ENCODE measurements around the gene EIF4B. TPM values are rescaled to one million over a fixed set of nuclear protein-coding genes. Genes with fewer than 3 reads are reported as not detected.
A peak's percentile ranks its signal among the peaks of the same experiment; 100 is the strongest.

Gene EIF4B
- total and polyA plus RNA-seq, 2 of the 13 experiments (the other 11 are each of a cell fraction or from before 2014, with no cell fraction given) = 416 to 548 TPM

DNA sequence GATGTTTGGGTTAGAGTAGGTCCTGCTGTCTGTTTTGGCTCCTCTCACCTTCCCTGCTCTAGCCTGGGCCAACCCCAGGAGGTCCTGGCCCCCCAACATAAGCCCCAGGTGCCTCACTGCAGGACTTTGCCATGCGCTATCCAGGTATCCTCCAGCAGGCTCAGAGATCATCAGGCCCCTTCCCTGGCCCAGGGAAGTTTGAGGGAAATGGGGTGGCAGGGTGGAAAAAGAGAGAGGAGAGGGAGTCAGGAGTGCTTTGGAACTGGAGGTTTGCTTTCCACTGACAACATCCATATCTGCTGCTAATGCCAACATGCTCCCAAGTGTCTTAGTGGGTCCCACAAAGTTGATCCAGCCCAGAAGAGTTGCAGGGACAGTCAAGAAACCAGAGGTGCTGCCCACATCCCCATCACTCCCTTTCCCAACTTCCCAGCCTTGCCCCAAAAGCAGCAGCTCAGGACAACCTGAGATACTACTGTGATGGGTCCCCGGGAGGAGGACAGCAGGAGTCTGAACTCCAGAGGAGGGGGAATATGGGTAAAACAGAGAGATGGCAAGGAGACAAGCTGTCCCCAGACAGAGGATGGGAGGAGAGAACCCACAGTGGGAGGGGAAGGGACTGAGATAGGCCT is 44.3 kb downstream of the EIF4B start:
- Histone ChIP-seq H3K9ac (ENCODE audit: insufficient read depth, low read depth, low read length) (peak overlapping the region; percentile 77), H3K27me3 (ENCODE audit: control insufficient read depth in 1 of 2, insufficient read depth in 2 of 2, low read length in 2 of 2) (no peaks in the 10 kb centered on the region; a peak in 1 of 5 replicates), H4K20me1 (ENCODE audit: insufficient read depth, low read length) (no peaks in the 10 kb centered on the region), H3K4me2 (ENCODE audit: low read depth, low read length) (peak overlapping the region; percentile 95), H3K79me2 (ENCODE audit: insufficient read depth, low read length) (peaks cover 18% of the 10 kb centered on the region), H2AFZ (ENCODE audit: low read length) (no peak overlapping the region), H3K9me3 (ENCODE audit: low read length) (no peaks in the 10 kb centered on the region), H3K27ac (ENCODE audit: extremely low read length, insufficient read depth, low read length) (peak overlapping the region; percentile 89), H3K36me3 (replicated peaks in 1 of 2; ENCODE audit: control insufficient read depth in 1 of 2, insufficient read depth in 2 of 2, low read length in 2 of 2) (0 out of 5 replicates have a peak, but pooled peaks cover 0 to 6% of the 10 kb centered on the region in 2 experiments), H3K4me3 (replicated peaks in 1 of 3; ENCODE audit: insufficient read depth in 1 of 3, low read depth in 2 of 3, low read length in 3 of 3) (peak overlapping the region; percentile 59 to 80 (median 74)), H3K4me1 (ENCODE audit: insufficient read depth, low read length) (peaks cover 67% of the 10 kb centered on the region)
- BruUV-seq (replicated peaks) = TSS peak; percentile 29
- 10% methylated on average over 2 of the region's 2 CpGs for WGBS (ENCODE audit: low lambda C conversion rate)
- no peak for DNase-seq (ENCODE audit: low spot score)
- in situ Hi-C loops (cut with HindIII; ENCODE audit: extremely low pct_ligation_motif_present, low pct_unique_long_range_greater_than_20kb) = no loop called here
- ChIA-PET POLR2A (interaction anchor here (0.6 to 8.3 kb wide), 14 partner anchors 10 to 450 kb away, joined by 3 to 83 read pairs (median 10); partner anchors contain the start of genes CSAD, EIF4B, KRT8 and SOAT2), CTCF (ENCODE audit: low intra/inter-chr PET ratio, low total read pairs) (no interaction called here)
- ATAC-seq = no peak
- FAIRE-seq = no peak
- intact Hi-C loops (cut with micrococcal nuclease; ENCODE audit: unreplicated experiment) = no loop called here
- TF ChIP-seq ZNF563 (CRISPR knock-in tag; IDR thresholded peaks at IDR 0.05) (peak; percentile 3; the same call in 1 of the 2 replicates), ZNF431 (CRISPR knock-in tag; IDR thresholded peaks at IDR 0.05; ENCODE audit: borderline replicate concordance, low read depth) (no peak), ZNF354B (CRISPR knock-in tag; IDR thresholded peaks at IDR 0.05) (0 out of 2 replicates have a peak, but pooled peaks have one; percentile 5), ZNF598 (CRISPR knock-in tag; IDR thresholded peaks at IDR 0.05; ENCODE audit: borderline replicate concordance) (no peak), ZNF724P (CRISPR knock-in tag; IDR thresholded peaks at IDR 0.05; ENCODE audit: borderline replicate concordance) (0 out of 2 replicates have a peak, but pooled peaks have one; percentile 48), ZNF615 (CRISPR knock-in tag; IDR thresholded peaks at IDR 0.05; ENCODE audit: borderline replicate concordance) (0 out of 2 replicates have a peak, but pooled peaks have one; percentile 19), JDP2 (CRISPR knock-in tag; IDR thresholded peaks at IDR 0.05; ENCODE audit: borderline replicate concordance) (no peak), HNF4G (IDR thresholded peaks at IDR 0.05; ENCODE audit: borderline replicate concordance, low read depth, low read length) (no peak), HNF4G (CRISPR knock-in tag; IDR thresholded peaks at IDR 0.05; ENCODE audit: borderline replicate concordance, low read depth) (no peak)
- TF ChIP-seq, protein P1, sequence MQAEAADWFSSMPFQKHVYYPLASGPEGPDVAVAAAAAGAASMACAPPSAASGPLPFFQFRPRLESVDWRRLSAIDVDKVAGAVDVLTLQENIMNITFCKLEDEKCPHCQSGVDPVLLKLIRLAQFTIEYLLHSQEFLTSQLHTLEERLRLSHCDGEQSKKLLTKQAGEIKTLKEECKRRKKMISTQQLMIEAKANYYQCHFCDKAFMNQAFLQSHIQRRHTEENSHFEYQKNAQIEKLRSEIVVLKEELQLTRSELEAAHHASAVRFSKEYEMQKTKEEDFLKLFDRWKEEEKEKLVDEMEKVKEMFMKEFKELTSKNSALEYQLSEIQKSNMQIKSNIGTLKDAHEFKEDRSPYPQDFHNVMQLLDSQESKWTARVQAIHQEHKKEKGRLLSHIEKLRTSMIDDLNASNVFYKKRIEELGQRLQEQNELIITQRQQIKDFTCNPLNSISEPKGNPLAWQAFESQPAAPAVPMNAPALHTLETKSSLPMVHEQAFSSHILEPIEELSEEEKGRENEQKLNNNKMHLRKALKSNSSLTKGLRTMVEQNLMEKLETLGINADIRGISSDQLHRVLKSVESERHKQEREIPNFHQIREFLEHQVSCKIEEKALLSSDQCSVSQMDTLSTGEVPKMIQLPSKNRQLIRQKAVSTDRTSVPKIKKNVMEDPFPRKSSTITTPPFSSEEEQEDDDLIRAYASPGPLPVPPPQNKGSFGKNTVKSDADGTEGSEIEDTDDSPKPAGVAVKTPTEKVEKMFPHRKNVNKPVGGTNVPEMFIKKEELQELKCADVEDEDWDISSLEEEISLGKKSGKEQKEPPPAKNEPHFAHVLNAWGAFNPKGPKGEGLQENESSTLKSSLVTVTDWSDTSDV (CRISPR knock-in tag; IDR thresholded peaks at IDR 0.05) = no peak
- TF ChIP-seq, protein P2, sequence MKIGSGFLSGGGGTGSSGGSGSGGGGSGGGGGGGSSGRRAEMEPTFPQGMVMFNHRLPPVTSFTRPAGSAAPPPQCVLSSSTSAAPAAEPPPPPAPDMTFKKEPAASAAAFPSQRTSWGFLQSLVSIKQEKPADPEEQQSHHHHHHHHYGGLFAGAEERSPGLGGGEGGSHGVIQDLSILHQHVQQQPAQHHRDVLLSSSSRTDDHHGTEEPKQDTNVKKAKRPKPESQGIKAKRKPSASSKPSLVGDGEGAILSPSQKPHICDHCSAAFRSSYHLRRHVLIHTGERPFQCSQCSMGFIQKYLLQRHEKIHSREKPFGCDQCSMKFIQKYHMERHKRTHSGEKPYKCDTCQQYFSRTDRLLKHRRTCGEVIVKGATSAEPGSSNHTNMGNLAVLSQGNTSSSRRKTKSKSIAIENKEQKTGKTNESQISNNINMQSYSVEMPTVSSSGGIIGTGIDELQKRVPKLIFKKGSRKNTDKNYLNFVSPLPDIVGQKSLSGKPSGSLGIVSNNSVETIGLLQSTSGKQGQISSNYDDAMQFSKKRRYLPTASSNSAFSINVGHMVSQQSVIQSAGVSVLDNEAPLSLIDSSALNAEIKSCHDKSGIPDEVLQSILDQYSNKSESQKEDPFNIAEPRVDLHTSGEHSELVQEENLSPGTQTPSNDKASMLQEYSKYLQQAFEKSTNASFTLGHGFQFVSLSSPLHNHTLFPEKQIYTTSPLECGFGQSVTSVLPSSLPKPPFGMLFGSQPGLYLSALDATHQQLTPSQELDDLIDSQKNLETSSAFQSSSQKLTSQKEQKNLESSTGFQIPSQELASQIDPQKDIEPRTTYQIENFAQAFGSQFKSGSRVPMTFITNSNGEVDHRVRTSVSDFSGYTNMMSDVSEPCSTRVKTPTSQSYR (CRISPR knock-in tag; IDR thresholded peaks at IDR 0.05; ENCODE audit: borderline replicate concordance) = no peak
- TF ChIP-seq, protein P3, sequence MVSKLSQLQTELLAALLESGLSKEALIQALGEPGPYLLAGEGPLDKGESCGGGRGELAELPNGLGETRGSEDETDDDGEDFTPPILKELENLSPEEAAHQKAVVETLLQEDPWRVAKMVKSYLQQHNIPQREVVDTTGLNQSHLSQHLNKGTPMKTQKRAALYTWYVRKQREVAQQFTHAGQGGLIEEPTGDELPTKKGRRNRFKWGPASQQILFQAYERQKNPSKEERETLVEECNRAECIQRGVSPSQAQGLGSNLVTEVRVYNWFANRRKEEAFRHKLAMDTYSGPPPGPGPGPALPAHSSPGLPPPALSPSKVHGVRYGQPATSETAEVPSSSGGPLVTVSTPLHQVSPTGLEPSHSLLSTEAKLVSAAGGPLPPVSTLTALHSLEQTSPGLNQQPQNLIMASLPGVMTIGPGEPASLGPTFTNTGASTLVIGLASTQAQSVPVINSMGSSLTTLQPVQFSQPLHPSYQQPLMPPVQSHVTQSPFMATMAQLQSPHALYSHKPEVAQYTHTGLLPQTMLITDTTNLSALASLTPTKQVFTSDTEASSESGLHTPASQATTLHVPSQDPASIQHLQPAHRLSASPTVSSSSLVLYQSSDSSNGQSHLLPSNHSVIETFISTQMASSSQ (IDR thresholded peaks at IDR 0.05; ENCODE audit: low read depth) = no peak
- TF ChIP-seq, protein P3 (CRISPR knock-in tag; IDR thresholded peaks at IDR 0.05; ENCODE audit: borderline replicate concordance) = 0 out of 2 replicates have a peak, but pooled peaks have one; percentile 5
